Stomach (tissue), 4 donors: ENCODE results near the gene ZBTB1.

Source experiments
- POLR2A ChIP-seq, 4 donors: fragments of 450-650 bp; IDR thresholded peaks; one replicate each; pipeline ENCODE4 v1.6.1; 2016; ENCODE audit warnings: antibody characterized with exemption in 4 of 4, control low read depth in 2 of 4, mild to moderate bottlenecking in 1 of 4, moderate library complexity in 1 of 4
- POLR2AphosphoS5 ChIP-seq, 3 donors: sonication (generic); formaldehyde crosslinking; IDR thresholded peaks; one replicate each; pipeline ENCODE4 v1.6.1; 2016; ENCODE audit warnings: antibody characterized with exemption in 3 of 3
- TF ChIP-seq, protein P1 (sequence below), 7 experiments: fragments of 450-650 bp in 4 of 7; fragments of 200-600 bp in 3 of 7; sonication (generic) in 3 of 7; IDR thresholded peaks; one replicate each; pipeline ENCODE4 v1.5.1; 2016 to 2019; ENCODE audit warnings: antibody characterized with exemption in 7 of 7, control low read depth in 2 of 7, mild to moderate bottlenecking in 1 of 7

DNA sequence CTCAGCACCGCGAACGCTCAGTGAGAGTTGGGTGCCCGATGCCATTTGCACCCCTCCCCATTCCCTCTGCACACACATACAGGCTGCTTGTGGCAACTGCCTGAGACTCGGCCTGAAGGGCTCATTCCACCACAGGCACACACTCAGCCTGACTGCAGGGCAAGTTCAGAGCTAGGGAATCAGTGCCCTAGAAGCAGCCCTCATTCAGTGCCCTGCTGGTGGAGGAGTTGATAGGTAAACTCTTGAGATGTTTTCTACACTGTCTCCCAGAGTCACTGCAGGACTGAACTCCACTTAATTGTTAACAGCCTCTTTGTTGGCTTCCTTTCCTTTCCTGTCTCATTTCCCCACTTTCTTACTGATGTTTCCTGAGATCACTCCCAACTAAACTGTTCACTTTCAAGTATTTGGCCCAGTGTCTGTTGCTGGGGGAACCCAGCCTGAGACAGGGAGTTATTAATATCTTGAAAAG is 62.1 kb downstream of the ZBTB1 start:
- TF ChIP-seq, protein P1, sequence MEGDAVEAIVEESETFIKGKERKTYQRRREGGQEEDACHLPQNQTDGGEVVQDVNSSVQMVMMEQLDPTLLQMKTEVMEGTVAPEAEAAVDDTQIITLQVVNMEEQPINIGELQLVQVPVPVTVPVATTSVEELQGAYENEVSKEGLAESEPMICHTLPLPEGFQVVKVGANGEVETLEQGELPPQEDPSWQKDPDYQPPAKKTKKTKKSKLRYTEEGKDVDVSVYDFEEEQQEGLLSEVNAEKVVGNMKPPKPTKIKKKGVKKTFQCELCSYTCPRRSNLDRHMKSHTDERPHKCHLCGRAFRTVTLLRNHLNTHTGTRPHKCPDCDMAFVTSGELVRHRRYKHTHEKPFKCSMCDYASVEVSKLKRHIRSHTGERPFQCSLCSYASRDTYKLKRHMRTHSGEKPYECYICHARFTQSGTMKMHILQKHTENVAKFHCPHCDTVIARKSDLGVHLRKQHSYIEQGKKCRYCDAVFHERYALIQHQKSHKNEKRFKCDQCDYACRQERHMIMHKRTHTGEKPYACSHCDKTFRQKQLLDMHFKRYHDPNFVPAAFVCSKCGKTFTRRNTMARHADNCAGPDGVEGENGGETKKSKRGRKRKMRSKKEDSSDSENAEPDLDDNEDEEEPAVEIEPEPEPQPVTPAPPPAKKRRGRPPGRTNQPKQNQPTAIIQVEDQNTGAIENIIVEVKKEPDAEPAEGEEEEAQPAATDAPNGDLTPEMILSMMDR (IDR thresholded peaks at IDR 0.05), result no peak
- TF ChIP-seq POLR2A (IDR thresholded peaks at IDR 0.05) (no peak), POLR2AphosphoS5 (IDR thresholded peaks at IDR 0.05) (no peak)
